Ascending aorta (tissue), 2 donors: ENCODE results near the gene L1CAM. TPM values are rescaled to one million over a fixed set of nuclear protein-coding genes. Genes with fewer than 3 reads are reported as not detected.

Source experiments
- DNase-seq, 2 donors: peaks; one replicate each; pipeline ENCODE4 v3.0.0-alpha.2; 2019; ENCODE audit warnings: low spot score in 2 of 2
- H3K27ac ChIP-seq, 2 donors: fragments of 200-600 bp; sonication (generic); one replicate each; pipeline ENCODE4 v1.5.1; 2016 to 2017; ENCODE audit warnings: mild to moderate bottlenecking in 1 of 2
- H3K27me3 ChIP-seq: fragments of 200-600 bp; sonication (generic); one replicate; pipeline ENCODE4 v1.5.1; 2017
- H3K36me3 ChIP-seq, 2 donors: fragments of 200-600 bp; sonication (generic); one replicate each; pipeline ENCODE4 v1.5.1; 2016
- H3K4me1 ChIP-seq, 2 donors: fragments of 200-600 bp; sonication (generic); one replicate each; pipeline ENCODE4 v1.5.1; 2016 to 2017; ENCODE audit warnings: mild to moderate bottlenecking in 1 of 2
- H3K4me3 ChIP-seq, 2 donors: fragments of 200-600 bp; sonication (generic); one replicate each; pipeline ENCODE4 v1.5.1; 2016 to 2017; ENCODE audit warnings: mild to moderate bottlenecking in 1 of 2
- H3K9me3 ChIP-seq, 2 donors: fragments of 200-600 bp; sonication (generic); one replicate each; pipeline ENCODE4 v1.5.1; 2016
- intact Hi-C: fragments of 100-400 bp; cut with DNase I; formaldehyde crosslinking; loops from one replicate; pipeline ENCODE4 v1.15.1; 2023
- total RNA-seq: library from RNA; depleted of rRNA; stranded (reverse); fragments of >200 nt; gene quantifications from one replicate; pipeline ENCODE4 v1.1.0, GENCODE V29; 2016
- TF ChIP-seq, protein P1 (sequence below), 3 experiments: fragments of 200-600 bp in 2 of 3; fragments of 450-650 bp in 1 of 3; sonication (generic) in 2 of 3; IDR thresholded peaks; one replicate each; pipeline ENCODE4 v1.5.1; 2016 to 2019; ENCODE audit warnings: antibody characterized with exemption in 3 of 3, mild to moderate bottlenecking in 1 of 3, moderate library complexity in 1 of 3

The L1CAM gene
- total RNA-seq, 1 donor from 2014 or later = 25.8 TPM

DNA sequence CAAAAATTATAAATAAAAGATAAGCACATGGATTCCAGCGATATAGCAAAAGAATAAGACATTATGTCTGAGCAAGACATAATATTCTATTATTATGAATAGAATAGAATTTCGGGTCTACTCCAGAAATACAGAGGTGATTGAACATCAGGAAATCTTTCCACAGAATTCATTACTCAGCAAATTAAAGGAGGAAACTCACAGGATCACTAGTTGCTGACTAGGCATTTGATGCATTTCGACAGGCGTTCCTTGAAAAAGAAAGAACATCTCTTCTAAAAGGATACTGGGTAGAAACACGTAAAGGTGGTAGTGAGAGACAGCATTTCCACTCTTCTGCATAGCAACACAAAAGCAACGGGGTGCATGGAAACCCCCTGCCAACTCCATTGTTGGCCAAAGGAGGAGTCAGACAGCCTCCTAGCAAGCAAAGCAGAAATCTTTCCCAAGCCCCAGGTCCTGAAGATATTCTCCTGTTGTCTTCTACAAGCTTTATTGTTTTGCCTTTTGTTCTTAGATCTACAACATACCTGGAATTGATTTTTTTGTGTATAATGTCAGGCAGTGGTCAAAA, 41.4 kb downstream of the L1CAM start:
- H3K4me1 ChIP-seq = no peaks in the 10 kb centered on the region
- H3K27me3 ChIP-seq = no peaks in the 10 kb centered on the region
- DNase-seq = no peak
- H3K9me3 ChIP-seq = no peaks in the 10 kb centered on the region
- no peaks in the 10 kb centered on the region for H3K36me3 ChIP-seq
- TF ChIP-seq, protein P1, sequence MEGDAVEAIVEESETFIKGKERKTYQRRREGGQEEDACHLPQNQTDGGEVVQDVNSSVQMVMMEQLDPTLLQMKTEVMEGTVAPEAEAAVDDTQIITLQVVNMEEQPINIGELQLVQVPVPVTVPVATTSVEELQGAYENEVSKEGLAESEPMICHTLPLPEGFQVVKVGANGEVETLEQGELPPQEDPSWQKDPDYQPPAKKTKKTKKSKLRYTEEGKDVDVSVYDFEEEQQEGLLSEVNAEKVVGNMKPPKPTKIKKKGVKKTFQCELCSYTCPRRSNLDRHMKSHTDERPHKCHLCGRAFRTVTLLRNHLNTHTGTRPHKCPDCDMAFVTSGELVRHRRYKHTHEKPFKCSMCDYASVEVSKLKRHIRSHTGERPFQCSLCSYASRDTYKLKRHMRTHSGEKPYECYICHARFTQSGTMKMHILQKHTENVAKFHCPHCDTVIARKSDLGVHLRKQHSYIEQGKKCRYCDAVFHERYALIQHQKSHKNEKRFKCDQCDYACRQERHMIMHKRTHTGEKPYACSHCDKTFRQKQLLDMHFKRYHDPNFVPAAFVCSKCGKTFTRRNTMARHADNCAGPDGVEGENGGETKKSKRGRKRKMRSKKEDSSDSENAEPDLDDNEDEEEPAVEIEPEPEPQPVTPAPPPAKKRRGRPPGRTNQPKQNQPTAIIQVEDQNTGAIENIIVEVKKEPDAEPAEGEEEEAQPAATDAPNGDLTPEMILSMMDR (IDR thresholded peaks at IDR 0.05) = no peak
- no peak overlapping the region for H3K27ac ChIP-seq
- intact Hi-C loops = no loop called here
- H3K4me3 ChIP-seq = no peak overlapping the region

DNA sequence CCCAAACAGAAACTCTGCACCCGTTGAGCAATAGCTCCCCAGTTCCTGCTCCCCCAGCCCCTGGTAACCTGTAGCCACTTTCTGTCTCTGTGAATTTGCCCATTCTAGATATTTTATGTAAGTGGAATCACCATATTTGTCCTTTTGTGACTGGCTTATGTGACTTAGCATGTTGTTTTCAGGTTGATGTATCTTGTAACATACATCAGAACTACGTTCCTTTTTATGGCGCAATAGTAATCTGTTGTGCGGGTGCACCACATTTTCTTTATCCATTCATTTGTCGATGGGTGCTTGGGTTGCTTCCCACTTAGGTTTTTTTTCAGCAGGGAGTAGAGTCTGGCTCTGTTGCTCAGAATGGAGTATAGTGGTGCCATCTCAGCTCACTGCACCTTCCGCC, 49.1 kb downstream of the L1CAM start:
- DNase-seq = no peak

DNA sequence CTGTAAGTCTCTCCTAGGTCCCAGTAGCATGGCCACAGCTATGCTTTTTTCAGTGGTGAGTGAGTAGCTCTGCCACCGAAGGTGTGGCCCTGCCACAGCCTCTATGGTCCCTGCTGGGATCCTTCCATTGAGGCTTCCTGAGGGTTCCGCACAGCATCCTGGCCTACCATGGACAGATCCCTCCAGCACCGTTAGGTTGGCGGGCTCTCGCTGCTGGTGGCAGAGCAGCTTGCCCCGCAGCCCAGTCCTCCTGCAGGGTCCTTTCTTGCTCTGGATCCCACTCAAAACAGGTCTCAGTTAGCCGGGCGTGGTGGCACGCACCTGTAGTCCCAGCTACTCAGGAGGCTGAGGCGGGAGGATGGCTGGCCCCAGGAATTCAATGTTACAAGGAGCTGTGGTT, 53.2 kb downstream of the L1CAM start:
- no peak for DNase-seq
- TF ChIP-seq, protein P1 (IDR thresholded peaks at IDR 0.05) = no peak
- no peak overlapping the region for H3K27ac ChIP-seq
- H3K27me3 ChIP-seq = peaks cover 5% of the 10 kb centered on the region
- no peaks in the 10 kb centered on the region for H3K9me3 ChIP-seq
- no peak overlapping the region for H3K4me3 ChIP-seq
- no peaks in the 10 kb centered on the region for H3K36me3 ChIP-seq
- intact Hi-C loops = no loop called here
- peaks cover 0 to 4% of the 10 kb centered on the region in 2 donors for H3K4me1 ChIP-seq

More for the DNA sequence above, 49.1 kb downstream of the L1CAM start:
- Histone ChIP-seq H3K9me3 (no peaks in the 10 kb centered on the region), H3K27me3 (no peaks in the 10 kb centered on the region), H3K4me1 (no peaks in the 10 kb centered on the region), H3K36me3 (no peaks in the 10 kb centered on the region), H3K4me3 (no peak overlapping the region), H3K27ac (no peak overlapping the region)
- TF ChIP-seq, protein P1 (IDR thresholded peaks at IDR 0.05) = no peak
- intact Hi-C loops = no loop called here

DNA sequence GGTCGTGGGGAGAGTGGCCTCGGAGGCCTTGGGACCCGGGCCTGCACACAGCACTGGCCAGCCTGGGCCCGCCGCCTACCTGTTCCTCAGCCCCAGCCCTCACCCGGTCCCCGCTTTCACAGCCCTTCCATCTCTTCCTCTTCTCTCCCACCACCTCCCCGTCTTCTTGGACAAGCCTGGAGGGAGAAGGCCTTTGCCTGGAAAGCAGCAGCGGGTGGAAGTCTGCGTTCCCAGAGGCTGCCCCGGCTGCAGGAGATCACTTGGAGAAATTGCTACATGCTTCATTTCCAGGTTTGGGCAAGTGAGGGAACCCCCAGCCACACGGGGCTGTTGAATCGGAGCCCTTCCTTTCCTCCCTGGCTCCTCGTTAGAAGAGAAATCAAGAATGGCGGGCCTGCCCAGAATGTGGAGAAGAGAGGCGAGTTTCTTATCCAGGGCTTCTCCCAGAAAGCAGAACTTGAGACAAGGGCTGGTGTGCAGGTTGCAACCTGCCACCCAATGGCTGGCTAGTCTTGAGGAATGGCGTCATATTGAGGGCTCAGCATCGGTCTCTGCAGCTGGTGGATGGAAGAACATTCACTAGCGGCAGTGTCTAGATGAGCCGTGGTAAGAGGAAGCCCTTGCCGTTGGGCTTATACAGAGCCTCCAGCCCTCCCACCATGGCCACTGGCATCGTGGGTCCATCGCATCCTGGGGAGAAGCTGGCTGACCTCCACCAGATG, 54.4 kb downstream of the L1CAM start:
- DNase-seq = no peak
- Histone ChIP-seq H3K4me3 (no peak overlapping the region), H3K27me3 (peaks cover 5% of the 10 kb centered on the region), H3K27ac (no peak overlapping the region), H3K36me3 (no peaks in the 10 kb centered on the region), H3K4me1 (peaks cover 0 to 4% of the 10 kb centered on the region in 2 donors), H3K9me3 (no peaks in the 10 kb centered on the region)
- TF ChIP-seq, protein P1 (IDR thresholded peaks at IDR 0.05) = no peak
- intact Hi-C loops = no loop called here

DNA sequence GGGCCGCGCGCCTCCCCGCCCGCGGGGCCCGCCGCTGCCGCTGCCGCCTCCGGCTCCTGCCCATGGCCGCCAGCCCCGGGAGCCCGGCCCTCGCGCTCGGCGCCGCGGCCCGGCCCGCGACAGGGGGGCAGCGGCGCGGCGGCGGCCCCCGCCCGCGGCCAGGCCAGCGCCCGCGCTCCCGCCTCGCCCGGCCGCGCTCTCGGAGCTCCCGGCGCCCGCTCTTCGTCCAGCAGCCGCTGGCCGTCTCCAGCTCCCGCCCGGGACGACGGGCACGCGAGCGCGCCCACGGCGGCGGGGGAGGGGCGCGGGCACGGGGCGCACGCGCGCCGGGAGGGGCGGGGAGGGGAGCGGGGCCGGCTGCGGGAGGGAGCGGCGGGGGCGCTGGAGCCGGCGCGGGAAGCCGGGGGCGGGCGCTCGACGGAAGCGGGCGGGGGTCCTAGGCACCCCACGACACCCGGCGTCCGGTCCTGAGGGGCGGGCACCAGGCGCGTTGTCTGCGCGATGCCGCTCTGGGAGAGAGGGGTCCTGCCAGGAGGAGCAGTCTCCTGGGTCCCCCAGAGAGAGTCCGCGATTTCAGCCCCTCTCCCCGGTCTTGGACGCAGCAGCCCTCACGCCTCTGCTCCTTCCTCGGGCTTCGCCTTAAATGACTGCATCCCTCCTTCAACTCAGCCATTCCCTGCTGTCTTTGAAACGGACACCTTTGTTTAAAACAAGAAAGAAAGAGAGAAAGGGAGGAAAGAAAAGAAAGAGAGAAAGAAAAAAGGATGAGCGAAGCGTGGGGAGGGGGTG, 55.1 kb downstream of the L1CAM start:
- intact Hi-C loops = no loop called here
- Histone ChIP-seq H3K4me1 (peaks cover 0 to 4% of the 10 kb centered on the region in 2 donors), H3K27ac (no peak overlapping the region), H3K4me3 (peak overlapping the region; percentile 55 to 68), H3K9me3 (no peaks in the 10 kb centered on the region), H3K36me3 (no peaks in the 10 kb centered on the region), H3K27me3 (peaks cover 5% of the 10 kb centered on the region)
- DNase-seq = no peak
- TF ChIP-seq, protein P1 (IDR thresholded peaks at IDR 0.05) = no peak
